Panc1 (cell line): ENCODE data around the gene RRP36.

Source experiments
- POLR2AphosphoS5 ChIP-seq: IDR thresholded peaks from 2 replicates; pipeline ENCODE4 v1.6.1; 2012; ENCODE audit warnings: mild to moderate bottlenecking, low read depth, low read length, moderate library complexity
- SIN3A ChIP-seq: IDR thresholded peaks from 2 replicates; pipeline ENCODE4 v1.6.1; 2012; ENCODE audit warnings: low read depth, mild to moderate bottlenecking, low read length, moderate library complexity, borderline replicate concordance; ENCODE audit not compliant: insufficient read depth
- TCF7L2 ChIP-seq: IDR thresholded peaks from 2 replicates; pipeline ENCODE4 v1.6.1; 2011; ENCODE audit warnings: mild to moderate bottlenecking, low read depth, low read length, inconsistent platforms
- TF ChIP-seq, protein P1 (sequence below): fragments of 450-650 bp; IDR thresholded peaks from 2 replicates; pipeline ENCODE4 v1.5.1; 2017; ENCODE audit warnings: mild to moderate bottlenecking
- TF ChIP-seq, protein P2 (sequence below), 2 experiments: IDR thresholded peaks; 2 replicates each; pipeline ENCODE4 v1.6.1; 2011 to 2012; ENCODE audit warnings: low read depth in 2 of 2, control low read depth in 1 of 2, low read length in 1 of 2, mild to moderate bottlenecking in 1 of 2, moderate library complexity in 1 of 2; ENCODE audit not compliant: insufficient read depth in 1 of 2

DNA sequence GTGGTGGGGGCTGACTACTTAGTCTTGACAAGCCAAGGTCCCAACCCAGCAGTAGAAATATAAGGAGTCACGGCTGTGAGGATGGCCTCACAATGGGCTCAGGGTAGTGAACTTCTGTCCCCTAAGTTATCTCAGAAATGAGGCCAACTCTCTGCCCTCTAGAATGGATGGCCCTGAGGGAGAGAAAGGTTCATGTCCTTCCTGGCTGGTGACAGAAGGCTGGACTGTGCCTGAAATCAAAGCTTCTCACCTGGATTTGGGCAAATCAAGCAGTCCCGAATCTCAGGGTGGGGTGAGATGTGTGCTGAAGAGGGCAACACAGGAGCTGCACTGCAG lies 12.7 kb downstream of the RRP36 start:
- TF ChIP-seq POLR2AphosphoS5: no peak
- TF ChIP-seq, protein P1, sequence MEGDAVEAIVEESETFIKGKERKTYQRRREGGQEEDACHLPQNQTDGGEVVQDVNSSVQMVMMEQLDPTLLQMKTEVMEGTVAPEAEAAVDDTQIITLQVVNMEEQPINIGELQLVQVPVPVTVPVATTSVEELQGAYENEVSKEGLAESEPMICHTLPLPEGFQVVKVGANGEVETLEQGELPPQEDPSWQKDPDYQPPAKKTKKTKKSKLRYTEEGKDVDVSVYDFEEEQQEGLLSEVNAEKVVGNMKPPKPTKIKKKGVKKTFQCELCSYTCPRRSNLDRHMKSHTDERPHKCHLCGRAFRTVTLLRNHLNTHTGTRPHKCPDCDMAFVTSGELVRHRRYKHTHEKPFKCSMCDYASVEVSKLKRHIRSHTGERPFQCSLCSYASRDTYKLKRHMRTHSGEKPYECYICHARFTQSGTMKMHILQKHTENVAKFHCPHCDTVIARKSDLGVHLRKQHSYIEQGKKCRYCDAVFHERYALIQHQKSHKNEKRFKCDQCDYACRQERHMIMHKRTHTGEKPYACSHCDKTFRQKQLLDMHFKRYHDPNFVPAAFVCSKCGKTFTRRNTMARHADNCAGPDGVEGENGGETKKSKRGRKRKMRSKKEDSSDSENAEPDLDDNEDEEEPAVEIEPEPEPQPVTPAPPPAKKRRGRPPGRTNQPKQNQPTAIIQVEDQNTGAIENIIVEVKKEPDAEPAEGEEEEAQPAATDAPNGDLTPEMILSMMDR: no peak
- TF ChIP-seq, protein P2, sequence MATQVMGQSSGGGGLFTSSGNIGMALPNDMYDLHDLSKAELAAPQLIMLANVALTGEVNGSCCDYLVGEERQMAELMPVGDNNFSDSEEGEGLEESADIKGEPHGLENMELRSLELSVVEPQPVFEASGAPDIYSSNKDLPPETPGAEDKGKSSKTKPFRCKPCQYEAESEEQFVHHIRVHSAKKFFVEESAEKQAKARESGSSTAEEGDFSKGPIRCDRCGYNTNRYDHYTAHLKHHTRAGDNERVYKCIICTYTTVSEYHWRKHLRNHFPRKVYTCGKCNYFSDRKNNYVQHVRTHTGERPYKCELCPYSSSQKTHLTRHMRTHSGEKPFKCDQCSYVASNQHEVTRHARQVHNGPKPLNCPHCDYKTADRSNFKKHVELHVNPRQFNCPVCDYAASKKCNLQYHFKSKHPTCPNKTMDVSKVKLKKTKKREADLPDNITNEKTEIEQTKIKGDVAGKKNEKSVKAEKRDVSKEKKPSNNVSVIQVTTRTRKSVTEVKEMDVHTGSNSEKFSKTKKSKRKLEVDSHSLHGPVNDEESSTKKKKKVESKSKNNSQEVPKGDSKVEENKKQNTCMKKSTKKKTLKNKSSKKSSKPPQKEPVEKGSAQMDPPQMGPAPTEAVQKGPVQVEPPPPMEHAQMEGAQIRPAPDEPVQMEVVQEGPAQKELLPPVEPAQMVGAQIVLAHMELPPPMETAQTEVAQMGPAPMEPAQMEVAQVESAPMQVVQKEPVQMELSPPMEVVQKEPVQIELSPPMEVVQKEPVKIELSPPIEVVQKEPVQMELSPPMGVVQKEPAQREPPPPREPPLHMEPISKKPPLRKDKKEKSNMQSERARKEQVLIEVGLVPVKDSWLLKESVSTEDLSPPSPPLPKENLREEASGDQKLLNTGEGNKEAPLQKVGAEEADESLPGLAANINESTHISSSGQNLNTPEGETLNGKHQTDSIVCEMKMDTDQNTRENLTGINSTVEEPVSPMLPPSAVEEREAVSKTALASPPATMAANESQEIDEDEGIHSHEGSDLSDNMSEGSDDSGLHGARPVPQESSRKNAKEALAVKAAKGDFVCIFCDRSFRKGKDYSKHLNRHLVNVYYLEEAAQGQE (IDR thresholded peaks at IDR 0.05; ENCODE audit: insufficient read depth in 1 of 2, low read depth in 2 of 2, low read length in 1 of 2): no peak
- no peak for TF ChIP-seq TCF7L2
- TF ChIP-seq SIN3A: no peak
